Prostate gland (tissue), 2 donors: Measurements from ENCODE around the gene UGT1A6.

ENCODE experiments used
- CTCF ChIP-seq, 4 experiments: fragments of 200-600 bp in 2 of 4; fragments of 450-650 bp in 2 of 4; sonication (generic) in 2 of 4; IDR thresholded peaks; 1 replicate in 3 of 4; 2 replicates in 1 of 4; pipeline ENCODE4 v1.5.1; 2016 to 2019; ENCODE audit warnings: antibody characterized with exemption in 4 of 4, mild to moderate bottlenecking in 2 of 4, moderate library complexity in 2 of 4
- POLR2A ChIP-seq: fragments of 450-650 bp; IDR thresholded peaks from one replicate; pipeline ENCODE4 v1.6.1; 2016; ENCODE audit warnings: antibody characterized with exemption, mild to moderate bottlenecking
- POLR2AphosphoS5 ChIP-seq: sonication (generic); formaldehyde crosslinking; IDR thresholded peaks from one replicate; pipeline ENCODE4 v1.6.1; 2017; ENCODE audit warnings: antibody characterized with exemption

GRCh38 chr2:233650981-233651380 lies 41.7 kb upstream of the UGT1A6 start:
- TF ChIP-seq POLR2A: no peak
- TF ChIP-seq CTCF (IDR thresholded peaks at IDR 0.05): no peak
- TF ChIP-seq POLR2AphosphoS5: no peak
